Activated CD8-positive, alpha-beta memory T cell treated with anti-CD3 and anti-CD28 coated beads for 1 hour (primary cell): Measurements from ENCODE around the gene PSME1.

Experiments used
- DNase-seq, 2 donors: peaks; one replicate each; pipeline ENCODE4 v3.0.0-alpha.2; 2020; ENCODE audit warnings: low read depth in 1 of 2; ENCODE audit errors: extremely low read depth in 1 of 2

PSME1 gene

DNA sequence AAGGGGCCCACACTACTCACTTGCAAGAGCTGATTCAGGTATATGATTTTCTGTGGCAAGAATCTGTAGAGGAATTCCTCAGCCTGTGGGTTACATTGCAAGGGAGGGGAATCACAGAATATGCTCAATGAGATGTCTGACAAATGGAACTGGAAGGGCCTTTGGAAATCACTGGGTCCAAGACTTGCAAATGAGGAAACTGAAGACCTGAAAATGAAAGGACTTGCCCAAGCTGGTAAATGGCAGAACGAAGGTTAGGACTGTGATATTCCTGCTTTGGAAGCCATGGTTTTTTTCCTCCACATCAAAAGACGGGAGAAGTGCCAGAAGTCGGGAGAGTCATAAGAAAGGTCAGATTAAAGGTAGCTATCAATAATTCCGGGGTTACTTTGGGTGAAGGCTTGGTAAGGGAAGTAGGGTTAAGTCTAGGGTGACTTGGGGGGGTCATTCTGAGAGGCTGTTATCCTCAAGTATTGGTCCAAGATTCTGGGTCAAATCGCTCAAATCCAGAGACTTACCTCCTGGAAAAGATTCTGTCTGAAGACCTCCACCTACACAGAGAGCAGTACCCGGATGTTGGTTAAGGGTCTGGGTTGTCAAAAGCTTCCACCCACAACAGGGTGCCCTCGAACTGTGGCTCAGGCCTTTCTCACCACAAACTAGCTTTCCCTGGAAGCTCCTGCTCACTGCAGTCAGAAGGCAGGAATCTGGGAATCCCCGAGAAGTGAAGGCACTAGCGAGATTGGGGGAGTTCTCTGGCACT is 9.9 kb downstream of the PSME1 start:
- no peak for DNase-seq

DNA sequence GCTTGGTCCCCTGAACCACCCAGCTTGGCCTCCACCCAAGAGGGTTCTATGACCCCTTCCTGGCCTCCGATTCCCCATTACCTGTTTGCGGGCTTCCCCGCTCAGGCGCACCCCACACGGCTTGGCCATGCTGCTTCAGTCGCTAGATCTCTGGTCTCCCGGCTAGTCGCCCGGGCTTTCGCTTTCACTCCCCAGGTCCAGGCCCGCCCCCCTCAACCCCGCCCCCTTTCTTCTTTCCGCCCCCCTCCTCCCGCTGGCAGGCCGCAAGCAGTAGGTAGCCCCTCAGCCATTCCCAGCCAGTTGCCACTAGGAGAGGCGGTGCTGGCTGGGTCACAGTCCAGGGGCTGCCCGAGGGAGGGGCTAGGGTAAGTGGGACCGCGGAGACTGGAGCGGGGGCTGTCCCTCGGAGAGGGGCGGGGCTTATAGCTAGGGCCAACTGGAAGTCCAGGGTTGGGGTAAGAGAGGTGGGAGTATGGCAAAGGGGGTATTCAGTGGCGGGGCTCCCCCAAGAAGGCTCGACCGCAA is 10.5 kb downstream of the PSME1 start, which contains the start of gene PSME2:
Gene PSME2, minus strand, starts transcription at position 158 of the 525 bp plus-strand sequence. Its CDS starts 29 bp downstream, at position 129.
- peak; percentile 38 to 65 for DNase-seq

DNA sequence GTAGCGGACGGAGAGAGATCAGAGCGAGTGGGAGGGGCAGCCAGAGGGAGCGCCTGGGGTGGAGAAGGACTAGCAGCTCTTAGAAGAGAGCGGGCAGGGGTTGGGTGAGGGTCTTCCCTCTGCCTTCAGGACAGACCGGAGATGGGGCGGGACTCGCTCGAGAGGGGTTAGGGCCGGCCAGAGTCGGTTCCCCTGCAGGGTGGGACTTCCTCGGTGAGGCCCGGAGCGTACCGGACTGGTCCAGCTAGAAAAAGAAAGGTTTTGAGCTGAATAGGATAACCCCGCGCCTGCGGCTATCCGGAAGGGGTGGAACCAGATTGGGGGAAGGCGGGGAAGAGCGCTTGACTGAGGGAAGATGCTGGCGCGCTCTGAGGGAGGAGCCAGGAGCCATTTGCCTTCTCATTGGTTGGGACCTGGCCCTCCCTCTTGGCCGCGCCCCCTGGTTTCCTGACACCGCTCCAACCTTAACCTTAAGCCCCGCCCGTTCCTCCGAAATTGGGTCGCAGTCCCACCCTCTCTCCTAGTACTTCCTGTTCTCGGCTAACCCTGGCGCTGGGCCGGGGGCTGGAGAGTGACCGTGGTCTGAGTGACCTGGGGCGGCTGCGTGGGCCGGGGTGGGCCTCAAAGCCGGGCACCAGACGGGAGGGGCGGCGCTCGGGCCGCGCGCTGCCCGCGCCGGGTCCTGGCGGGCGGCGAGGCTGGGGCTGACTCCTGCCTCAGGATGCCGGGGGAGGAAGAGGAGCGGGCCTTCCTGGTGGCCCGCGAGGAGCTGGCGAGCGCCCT is 11.2 kb downstream of the PSME1 start, which contains the start of gene RNF31:
Gene RNF31, plus strand, starts transcription at position 521 of the 783 bp plus-strand sequence. Its CDS starts 201 bp downstream, at position 722.
- peak; percentile 95 to 96 for DNase-seq

DNA sequence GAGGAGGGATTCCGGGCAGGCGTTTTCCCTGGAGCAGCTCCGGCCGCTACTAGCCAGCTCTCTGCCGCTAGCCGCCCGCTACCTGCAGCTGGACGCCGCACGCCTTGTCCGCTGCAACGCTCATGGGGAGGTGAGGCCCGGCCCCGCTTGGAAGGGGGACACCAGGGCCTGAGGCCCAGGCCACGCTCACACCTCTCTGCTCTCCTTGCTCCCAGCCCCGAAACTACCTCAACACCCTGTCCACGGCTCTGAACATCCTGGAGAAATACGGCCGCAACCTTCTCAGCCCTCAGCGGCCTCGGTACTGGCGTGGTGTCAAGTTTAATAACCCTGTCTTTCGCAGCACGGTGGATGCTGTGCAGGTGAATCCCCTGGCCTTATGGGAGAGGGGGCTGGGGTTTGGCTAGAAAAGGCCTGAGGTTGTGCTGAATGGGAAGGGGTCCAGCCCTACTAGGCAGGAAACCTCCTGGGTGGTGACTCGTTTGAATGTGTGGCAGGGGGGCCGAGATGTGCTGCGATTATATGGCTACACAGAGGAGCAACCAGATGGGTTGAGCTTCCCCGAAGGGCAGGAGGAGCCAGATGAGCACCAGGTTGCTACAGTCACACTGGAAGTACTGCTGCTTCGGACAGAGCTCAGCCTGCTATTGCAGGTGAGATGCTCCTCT is 11.9 kb downstream of the PSME1 start:
- DNase-seq: no peak

DNA sequence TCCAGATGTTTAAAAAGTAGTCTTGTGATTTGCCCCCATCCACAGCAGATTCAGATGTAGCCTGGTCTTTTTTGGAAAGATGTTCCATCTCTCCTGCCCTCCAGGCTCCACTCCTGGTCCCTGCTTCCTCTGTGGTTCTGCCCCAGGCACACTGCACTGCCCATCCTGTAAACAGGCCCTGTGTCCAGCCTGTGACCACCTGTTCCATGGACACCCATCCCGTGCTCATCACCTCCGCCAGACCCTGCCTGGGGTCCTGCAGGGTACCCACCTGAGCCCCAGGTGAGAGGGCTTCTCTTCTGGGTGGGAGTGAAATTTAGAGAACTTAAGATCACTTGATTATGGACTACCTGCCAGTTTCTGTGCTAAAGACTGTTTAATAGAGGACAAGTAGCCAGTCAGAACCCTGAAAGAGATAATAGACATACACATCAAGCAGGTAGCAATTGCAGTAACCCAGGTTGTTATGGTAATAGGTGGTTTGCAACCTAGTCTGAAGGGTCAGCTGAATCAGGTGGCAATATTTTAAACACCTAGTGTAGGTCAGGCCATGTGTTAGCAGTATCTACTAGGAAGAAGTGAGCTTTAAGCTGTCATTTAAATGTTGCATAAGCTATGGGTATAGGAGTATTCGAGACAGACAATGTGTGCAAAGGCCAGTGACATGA is 13.4 kb downstream of the PSME1 start:
- DNase-seq: no peak

DNA sequence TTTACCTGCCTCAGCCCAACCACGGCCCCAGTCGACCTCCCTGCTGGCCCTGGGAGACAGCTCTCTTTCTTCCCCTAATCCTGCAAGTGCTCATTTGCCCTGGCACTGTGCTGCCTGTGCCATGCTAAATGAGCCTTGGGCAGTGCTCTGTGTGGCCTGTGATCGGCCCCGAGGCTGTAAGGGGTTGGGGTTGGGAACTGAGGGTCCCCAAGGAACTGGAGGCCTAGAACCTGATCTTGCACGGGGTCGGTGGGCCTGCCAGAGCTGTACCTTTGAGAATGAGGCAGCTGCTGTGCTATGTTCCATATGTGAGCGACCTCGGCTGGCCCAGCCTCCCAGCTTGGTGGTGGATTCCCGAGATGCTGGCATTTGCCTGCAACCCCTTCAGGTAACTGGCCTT is 14.1 kb downstream of the PSME1 start:
- no peak for DNase-seq

DNA sequence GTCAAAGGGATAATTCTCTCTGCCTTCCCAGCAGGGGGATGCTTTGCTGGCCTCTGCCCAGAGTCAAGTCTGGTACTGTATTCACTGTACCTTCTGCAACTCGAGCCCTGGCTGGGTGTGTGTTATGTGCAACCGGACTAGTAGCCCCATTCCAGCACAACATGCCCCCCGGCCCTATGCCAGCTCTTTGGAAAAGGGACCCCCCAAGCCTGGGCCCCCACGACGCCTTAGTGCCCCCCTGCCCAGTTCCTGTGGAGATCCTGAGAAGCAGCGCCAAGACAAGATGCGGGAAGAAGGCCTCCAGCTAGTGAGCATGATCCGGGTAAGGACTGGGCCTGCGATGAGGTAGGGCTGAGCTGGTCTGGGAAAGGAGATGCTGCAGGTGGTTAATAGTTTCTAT is 14.6 kb downstream of the PSME1 start:
- no peak for DNase-seq

DNA sequence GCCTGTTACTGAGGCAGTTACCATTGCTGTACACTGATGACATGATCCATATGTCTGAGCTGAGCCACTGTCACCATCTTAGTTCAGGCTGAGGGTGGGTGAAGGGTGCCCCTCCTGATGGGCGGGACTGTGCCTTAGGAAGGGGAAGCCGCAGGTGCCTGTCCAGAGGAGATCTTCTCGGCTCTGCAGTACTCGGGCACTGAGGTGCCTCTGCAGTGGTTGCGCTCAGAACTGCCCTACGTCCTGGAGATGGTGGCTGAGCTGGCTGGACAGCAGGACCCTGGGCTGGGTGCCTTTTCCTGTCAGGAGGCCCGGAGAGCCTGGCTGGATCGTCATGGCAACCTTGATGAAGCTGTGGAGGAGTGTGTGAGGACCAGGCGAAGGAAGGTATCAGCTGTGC is 15.0 kb downstream of the PSME1 start:
- DNase-seq: no peak

DNA sequence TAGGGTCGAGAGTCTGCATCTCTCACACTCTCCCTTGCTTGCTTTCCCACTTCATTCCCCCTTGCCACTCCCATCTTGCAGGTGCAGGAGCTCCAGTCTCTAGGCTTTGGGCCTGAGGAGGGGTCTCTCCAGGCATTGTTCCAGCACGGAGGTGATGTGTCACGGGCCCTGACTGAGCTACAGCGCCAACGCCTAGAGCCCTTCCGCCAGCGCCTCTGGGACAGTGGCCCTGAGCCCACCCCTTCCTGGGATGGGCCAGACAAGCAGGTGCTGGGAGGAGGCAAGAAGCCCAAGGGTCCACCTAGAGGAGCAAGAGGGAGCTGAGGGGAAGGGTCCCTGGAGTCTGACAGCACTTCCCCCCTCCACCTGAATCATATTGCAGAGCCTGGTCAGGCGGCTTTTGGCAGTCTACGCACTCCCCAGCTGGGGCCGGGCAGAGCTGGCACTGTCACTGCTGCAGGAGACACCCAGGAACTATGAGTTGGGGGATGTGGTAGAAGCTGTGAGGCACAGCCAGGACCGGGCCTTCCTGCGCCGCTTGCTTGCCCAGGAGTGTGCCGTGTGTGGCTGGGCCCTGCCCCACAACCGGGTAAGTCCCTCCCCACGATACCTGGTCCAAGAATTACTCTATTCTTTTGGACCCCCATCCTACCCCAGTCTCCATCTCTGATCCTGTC is 15.5 kb downstream of the PSME1 start:
- DNase-seq: no peak

DNA sequence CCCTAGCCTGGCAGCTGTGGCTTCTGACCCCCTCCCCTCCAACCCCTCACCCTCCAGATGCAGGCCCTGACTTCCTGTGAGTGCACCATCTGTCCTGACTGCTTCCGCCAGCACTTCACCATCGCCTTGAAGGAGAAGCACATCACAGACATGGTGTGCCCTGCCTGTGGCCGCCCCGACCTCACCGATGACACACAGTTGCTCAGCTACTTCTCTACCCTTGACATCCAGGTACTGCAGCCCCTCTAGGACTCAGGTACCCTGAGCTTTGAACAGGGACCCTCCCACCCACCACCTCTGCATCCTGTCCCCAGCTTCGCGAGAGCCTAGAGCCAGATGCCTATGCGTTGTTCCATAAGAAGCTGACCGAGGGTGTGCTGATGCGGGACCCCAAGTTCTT is 19.1 kb downstream of the PSME1 start:
- no peak for DNase-seq

DNA sequence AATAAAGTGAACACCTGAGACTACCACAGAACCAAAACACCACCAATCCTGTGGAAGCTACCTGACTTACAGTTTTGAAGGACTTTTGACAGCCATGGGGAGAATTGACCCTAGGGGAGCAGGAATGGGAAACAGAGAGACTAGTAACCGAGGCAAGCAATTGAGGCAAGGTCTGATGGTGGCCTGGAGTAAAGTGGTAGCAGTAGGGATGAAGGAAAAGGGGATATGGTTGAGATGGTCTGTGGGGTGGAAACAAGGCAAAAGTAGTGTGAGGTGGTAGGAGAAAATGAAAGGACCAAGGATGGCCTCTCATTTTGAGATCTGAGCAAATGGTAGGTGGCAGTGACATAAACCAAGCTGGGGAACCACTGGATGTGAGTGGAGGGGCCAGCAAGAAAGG is 20.8 kb downstream of the PSME1 start:
- no peak for DNase-seq

DNA sequence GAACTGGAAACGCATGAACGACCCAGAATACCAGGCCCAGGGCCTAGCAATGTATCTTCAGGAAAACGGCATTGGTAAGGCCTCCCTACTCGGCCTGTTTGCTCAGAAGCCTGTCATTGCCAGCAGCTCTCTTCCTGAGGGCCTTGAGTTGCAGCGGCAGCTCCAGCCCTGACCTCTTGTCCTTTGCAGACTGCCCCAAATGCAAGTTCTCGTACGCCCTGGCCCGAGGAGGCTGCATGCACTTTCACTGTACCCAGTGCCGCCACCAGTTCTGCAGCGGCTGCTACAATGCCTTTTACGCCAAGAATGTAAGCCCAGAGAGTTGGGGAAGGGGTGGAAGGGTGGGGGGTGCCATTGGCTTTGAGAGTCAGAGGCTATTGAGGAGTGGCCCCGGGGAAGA is 21.3 kb downstream of the PSME1 start:
- DNase-seq: no peak

DNA sequence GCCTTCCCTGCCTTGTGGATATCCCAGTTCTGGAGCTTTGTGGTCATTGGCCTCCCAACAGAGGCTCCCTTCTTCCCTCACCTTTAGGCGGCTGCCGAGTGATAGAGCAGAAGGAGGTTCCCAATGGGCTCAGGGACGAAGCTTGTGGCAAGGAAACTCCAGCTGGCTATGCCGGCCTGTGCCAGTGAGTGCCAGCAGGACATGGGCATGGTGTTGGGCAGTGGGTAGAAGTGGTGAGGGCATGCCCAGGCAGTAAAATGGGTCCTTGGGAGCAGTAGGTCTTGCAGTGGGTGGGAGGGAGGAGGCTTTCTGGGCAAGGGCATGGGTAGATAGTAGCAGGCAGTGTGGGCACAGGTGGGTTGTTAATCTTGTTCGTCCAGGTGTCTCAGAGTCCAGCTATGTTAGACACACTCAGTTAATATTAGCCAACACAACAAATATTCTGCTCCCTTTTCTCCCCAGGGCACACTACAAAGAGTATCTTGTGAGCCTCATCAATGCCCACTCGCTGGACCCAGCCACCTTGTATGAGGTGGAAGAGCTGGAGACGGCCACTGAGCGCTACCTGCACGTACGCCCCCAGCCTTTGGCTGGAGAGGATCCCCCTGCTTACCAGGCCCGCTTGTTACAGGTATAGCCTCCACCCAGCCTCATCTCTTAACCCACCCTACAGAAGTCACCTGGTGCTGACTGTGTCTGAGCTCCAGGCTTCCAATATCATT is 23.9 kb downstream of the PSME1 start:
- DNase-seq: no peak

DNA sequence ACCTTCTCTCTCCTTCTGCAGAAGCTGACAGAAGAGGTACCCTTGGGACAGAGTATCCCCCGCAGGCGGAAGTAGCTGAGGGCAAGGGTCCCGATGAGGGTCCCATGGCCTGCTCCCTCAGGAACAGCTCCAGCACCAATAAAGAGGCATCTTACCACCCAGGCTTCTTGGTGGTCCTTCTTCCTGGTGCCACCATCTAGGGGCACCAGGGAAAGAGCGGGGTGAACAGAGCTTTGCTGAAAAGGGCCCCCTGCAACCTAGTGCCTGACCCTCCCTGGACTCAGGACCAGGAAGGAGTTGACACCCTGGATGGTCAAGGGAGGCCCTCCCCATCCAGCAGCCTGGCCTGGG is 24.5 kb downstream of the PSME1 start:
- no peak for DNase-seq

DNA sequence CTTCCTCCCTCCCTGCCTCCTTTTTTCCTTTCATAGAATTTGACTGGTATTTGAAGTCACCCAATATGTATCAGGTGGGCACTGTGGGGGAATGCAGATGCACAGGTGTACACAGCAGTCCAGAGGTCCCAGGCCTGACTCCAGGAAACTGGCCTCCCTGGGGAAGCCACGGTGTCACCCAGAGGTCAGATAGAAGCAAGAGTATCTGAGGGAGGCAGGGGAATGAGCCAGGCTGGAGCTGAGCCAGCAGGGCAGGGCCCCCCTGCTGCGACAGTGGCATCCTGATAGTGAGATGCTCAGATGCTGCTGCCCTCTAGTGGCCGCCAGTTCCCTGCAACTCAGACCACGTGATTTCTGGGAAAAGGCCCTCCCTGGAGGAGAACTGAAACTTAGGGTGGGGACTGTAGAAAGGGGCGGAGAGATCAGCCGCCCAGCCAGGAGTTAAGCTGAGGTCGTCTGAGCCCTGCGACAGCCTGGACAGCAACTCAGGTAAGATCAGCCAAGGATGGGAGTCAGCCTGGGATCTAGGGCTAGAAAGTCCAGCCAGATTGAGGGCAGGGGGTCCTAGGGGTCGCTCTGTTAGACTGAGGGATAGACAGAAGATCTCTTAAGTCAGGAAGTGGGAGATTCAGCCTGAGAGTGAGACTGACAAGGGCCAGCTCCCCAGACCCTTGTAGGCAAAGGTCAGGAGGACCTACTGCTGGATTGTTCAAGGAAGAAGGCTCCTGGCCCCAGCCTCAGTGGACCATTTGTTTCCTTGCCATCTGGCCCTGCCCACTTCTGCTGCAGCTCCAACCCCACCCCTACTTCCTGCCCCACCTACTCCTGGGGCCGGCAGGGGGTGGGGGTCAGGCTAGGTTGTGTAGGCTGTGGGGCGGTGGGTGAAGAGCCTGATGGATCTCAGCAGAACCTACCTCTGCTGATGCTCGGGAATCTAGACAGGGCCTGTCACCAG is 25.1 kb downstream of the PSME1 start, which contains the start of gene IRF9:
Gene IRF9, plus strand, starts transcription at position 416 of the 955 bp plus-strand sequence. CDS start 880 bp downstream, outside the sequence.
- DNase-seq: peak; percentile 94

DNA sequence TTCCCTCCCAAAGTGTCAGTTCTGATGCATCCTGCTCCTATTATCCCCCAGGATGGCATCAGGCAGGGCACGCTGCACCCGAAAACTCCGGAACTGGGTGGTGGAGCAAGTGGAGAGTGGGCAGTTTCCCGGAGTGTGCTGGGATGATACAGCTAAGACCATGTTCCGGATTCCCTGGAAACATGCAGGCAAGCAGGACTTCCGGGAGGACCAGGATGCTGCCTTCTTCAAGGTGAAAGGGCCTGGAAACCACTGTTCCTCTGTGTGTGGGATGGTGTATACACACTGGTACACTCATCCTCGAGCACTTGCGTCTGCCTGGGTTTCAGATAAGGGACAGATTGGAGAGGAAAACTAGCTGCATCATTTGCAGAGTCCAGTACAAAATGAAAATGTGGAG is 26.1 kb downstream of the PSME1 start:
- no peak for DNase-seq

DNA sequence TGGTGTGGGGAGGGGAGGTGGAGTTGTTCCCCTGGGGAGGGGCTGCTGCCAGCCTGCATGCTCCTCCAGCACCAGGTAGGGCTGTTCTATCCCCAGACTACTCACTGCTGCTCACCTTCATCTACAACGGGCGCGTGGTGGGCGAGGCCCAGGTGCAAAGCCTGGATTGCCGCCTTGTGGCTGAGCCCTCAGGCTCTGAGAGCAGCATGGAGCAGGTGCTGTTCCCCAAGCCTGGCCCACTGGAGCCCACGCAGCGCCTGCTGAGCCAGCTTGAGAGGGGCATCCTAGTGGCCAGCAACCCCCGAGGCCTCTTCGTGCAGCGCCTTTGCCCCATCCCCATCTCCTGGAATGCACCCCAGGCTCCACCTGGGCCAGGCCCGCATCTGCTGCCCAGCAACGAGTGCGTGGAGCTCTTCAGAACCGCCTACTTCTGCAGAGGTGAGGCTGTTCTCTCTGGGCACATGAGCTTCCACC is 28.6 kb downstream of the PSME1 start:
- no peak for DNase-seq

DNA sequence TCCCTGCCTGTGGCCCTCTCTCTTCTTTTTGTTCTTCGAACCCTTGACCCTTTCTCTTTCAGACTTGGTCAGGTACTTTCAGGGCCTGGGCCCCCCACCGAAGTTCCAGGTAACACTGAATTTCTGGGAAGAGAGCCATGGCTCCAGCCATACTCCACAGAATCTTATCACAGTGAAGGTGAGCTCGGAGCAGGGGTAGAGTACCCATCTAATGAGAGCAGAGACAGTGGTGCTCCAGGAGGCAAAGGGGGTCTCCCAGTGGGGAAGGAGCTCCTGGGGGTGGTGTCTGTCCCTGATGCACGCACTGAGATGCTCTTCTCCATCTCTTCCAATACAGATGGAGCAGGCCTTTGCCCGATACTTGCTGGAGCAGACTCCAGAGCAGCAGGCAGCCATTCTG is 29.8 kb downstream of the PSME1 start:
- DNase-seq: no peak
